NCI-H187 treated with DMSO at 0.1 percent for 48 hours (cell line): ENCODE data around the gene STOML1.

Experiments used
- DNase-seq: peaks from one replicate; lab custom pipeline; 2025; lab: John Stamatoyannopoulos, UW

Gene STOML1

GRCh38 chr15:73991726-73992593 is at the start of gene STOML1:
Gene STOML1 (minus strand): TSS chr15:73992295. CDS start chr15:73992223, 72 bp downstream.
- DNase-seq, result peak; percentile 41

GRCh38 chr15:74041311-74041756 is 49.2 kb upstream of the STOML1 start:
- DNase-seq, result no peak

GRCh38 chr15:74040109-74040850 is 48.2 kb upstream of the STOML1 start:
- DNase-seq, result no peak

DNA sequence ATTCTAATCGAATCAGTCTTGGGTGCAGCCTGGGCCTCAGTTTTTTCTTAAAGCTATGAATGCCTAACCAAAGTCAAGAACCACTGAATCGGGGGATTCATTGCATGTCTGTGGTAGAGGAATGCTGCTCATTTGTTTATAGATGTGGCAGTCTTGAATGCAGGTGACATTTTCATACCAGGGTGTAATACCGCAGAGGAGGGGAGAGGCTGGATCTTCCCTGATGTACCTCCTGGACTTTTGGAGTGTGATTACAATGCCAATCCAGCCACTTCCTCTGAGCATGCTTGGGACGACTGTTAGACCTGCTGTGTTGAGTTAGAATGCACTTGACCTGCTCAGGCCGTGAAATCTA is 47.5 kb upstream of the STOML1 start:
- DNase-seq, result no peak

- DNase-seq, result no peak
Measured at GRCh38 chr15:74038707-74039655, 46.9 kb upstream of the STOML1 start.

DNA sequence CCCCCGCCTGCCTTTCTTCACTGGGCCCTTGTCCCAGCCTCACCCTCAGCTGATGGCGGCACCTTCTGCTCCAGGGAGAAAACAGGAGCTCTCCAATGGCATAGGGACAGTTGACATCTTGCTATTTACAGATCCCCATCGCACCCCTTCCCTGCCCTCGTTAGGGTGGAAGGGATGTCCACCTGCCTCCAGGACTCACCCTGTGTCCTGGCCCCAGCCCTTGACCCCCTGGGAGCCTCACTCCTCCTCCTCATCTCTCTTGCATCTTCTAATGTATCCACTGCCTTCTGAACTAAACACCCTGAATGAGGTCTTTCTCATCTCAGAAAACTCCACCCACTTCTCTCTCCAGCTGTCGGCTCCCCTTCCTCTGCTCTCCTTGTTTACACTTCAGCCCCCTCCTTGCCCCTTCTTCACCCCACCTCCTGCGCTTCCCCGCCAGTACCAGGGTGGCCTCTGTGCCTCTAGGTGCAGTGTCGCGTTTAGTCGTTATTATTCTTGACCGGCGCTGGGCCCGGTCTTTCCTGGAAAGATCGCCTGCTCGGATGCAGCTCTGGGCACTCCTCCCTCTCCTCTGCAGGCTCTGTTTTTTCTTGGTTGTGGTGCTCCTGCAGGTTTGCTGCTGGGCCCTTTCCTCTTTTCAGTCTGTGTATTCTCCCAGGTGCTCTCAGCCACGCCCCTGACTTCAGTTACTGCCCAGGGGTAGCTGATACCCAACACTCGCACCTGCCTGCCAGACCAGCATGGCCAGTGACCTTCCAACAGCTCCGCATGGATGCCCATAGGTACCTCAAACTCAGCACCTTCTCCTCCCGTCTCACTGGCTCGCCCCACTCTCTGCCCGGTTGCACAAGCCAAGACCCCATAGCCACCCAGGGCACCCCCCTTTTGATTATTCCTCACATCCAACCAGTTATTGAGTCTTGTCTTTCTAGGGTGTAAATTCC is 45.3 kb upstream of the STOML1 start:
- no peak for DNase-seq

DNA sequence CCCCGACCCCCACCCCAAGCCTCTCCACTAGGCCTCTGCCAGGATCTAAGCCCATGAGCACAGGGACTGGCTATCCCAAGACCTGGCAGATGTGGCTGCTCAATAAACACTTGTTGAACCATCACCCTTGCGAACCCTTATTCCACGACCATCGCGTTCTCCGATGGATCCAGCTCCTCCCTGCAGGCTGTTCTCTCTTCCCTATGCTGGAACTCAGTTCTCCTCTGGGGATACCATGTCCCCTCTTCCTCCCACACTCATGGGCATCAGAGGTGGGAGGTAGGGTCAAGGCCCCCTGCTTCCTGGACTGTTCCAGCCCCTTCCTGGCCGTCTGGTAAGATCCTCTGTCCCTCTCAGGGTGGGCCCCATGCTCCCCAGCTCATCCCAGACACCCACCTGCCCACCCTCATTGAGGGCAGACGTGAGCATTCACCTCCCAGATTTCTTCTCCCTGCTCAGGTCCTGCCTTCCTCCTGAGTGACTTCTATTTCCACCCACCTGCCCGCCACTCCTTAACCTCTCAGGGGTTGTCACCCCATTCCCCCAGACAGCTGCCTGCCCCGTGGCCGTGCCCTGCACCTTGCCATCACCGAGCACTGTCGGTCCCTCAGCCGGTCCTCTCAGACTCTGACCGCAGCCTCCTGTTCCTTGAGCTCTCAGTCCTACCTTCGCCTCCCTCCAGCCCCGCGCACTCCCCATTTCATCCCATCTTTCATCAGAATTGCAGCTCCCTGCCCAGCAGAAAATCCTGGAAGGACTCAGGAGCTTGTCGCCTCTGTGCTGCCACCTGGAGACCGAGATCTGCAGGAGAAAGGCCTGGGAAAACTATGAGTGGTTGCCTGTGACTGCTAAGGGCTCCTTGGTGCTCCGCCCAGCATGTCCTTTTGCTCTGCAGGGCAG is 44.4 kb upstream of the STOML1 start:
- DNase-seq, result peak; percentile 78

GRCh38 chr15:74035121-74036017 is 43.3 kb upstream of the STOML1 start:
- DNase-seq, result no peak

DNA sequence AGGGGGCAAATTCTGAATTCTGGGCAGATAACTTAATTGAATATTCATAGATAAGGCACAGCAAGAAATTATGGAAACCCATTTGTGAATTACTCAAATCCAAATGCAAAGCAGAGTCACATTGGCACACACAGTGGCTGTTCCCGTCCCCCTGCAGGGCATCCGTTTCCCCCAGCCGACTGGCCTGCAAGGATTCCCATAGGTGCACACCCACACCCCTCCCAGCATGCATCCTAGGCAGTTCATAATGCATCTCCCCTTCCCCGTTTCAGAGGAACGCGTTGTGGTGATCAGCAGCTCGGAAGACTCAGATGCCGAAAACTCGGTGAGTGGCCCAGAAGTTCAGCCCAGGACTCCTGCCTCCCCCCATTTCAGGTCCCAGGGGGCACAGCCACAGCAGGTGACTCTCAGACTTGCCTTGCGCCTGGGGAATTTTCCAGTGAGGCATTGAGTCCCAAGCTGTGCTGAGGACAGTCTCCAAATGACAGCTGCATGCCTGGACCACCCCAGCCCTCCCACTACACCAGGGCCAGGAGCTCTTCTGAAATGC is 42.2 kb upstream of the STOML1 start:
- no peak for DNase-seq

DNA sequence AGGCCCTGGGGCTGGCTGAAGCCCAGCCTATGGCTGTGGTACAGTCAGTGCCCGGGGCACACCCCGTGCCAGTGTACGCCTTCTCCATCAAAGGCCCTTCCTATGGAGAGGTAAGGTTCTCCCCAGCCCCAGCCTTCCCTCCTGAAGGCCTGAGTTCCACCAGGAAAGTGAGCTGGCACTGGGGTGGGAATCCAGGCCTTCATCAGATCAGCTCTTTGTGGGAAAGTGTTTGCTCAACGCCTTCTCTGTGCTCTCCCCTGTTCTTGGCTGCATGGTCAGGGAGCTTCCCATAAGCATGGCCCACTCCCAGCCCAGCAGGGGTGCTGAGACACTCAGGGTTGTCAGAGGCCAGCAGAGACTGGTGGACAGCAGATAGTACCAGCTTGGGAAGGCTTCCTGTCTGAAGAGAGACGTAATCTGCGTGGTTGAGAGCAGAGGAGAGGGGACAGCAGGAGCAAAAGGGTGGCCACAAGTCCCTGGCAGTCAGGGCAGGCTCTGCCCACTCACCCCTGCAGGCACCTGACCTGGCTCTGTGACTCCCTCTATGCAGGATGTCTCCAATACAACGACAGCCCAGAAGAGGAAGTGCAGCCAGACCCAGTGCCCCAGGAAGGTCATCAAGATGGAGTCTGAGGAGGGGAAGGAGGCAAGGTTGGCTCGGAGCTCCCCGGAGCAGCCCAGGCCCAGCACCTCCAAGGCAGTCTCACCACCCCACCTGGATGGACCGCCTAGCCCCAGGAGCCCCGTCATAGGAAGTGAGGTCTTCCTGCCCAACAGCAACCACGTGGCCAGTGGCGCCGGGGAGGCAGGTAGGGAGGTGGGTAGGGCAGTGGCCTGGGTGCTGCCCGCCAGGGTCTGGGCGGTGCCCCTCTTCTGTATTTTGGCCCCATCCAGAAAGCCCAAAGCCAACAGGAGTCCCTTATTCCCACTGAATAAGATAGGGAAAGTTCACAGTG is 40.8 kb upstream of the STOML1 start:
- no peak for DNase-seq

DNA sequence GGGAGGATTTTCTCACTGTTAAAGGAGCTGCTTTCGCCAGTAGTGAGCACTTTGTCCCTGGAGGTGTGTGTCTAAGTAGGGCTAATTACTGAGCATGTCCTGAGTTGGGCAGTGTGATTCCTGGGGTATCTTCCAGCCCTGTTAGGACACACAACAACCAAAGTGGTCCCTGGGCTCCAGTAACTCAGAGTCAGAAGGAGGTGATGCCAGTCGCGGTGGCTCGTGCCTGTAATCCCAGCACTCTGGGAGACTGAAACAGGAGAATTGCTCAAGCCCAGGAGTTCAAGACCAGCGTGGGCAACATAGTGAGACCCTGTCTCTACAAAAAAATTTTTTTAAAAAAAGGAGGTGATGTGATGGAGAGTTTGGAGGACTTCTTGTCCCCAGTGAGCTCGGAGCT is 40.0 kb upstream of the STOML1 start:
- no peak for DNase-seq

GRCh38 chr15:74028646-74029045 is 36.6 kb upstream of the STOML1 start:
- no peak for DNase-seq

- peak; percentile 81 for DNase-seq
Measured at GRCh38 chr15:74027688-74028087, 35.6 kb upstream of the STOML1 start.

DNA sequence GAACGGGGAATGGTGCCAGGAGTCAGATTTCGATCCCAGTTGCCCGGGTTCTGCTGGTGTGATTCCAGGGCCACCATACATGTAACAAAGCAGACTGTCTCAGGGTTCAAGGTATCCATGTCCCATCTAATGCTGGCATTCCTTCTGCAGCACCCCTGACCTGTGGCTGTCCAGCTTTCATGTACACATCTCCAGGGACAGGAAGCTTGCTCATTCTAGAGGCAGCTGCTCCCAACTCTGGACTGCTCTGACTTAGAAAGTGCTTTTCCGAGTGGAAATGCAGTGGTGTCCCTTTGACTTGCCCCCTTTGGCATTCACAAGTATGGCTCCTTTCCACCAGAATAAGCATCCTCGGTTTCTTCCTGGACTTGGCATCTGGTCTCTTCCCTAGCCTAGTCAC is 33.3 kb upstream of the STOML1 start:
- no peak for DNase-seq

- DNase-seq, result no peak
Measured at GRCh38 chr15:74024687-74025086, 32.6 kb upstream of the STOML1 start.

GRCh38 chr15:74022706-74023470 is 30.8 kb upstream of the STOML1 start:
- no peak for DNase-seq

DNA sequence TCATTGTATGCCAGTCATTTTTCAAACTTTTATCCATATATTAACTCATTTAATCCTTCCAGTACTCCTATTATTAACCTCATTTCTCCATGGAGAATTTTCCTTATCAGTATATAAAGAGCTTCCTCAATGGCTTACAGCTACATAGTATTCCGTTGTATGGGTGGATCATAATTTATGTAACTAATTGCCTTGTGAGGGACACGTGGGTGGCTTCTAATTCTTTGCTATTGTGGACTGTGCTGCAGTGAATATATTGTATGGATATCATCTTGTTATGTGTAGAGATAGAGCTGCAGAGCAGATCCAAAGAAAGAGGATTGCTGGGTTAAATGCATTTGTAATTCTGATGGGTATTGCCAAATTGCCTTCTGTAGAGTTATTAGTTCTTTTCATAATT is 27.6 kb upstream of the STOML1 start:
- no peak for DNase-seq
